Inflammatory macrophage (primary cell): Measurements from ENCODE around the gene ELF4.
A peak's percentile ranks its signal among the peaks of the same experiment; 100 is the strongest.

ENCODE experiments used
- DNase-seq, 2 donors: peaks; one replicate each; pipeline ENCODE4 v3.0.0-alpha.2; 2020 to 2022

Gene ELF4

DNA sequence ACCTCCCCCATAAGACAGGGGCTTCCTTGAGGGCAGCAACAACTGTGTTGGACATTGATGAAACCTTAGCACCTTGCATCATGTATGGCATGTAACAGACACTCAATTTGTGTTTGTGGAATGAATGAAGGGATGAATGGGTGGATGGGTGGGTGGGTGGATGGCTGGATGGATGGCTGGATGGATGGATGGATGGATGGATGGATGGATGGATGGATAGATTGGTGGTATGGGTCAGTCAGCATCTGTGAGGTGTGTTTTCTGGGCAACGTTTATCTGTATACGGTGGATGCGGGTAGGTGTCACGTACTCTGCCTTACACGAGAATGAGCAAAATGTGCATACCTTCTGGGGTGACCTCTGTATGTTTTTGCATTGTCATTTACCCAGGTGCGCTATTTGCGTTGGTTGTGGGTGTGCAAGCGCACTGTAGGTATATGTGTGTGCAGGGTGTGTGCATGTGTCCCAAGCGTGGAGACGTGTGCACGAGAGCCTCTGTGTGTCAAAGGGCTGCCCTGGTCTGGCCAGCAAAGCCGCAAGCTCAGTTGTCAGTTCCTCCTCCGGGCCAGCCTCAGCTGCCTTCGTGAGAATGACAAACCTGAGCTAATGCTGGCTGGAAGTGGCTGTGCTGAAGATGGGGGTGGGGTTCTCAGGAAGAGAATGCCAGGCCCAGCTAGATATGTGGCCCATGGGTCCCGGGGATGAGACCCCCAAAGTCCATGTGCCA lies 26.5 kb downstream of the ELF4 start:
- peak; percentile 60 to 75 for DNase-seq

DNA sequence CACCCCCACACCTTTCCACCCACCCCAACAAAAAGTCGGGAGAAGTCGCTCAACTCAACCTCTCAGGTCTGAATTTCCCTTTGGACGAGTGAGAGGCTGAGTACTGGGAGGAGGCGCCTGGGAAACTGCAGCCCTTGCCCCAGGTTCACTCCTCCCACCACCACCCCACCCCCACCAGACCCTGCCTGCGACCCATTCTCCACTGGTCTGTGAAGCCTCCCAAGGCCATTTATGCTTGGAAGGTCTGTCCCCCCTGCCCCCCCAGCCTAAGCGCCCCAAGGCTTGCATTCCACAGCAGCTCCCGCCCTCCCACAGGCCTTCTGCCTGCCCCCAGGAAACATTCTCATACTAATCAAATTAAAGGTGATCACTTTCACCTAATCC lies 27.2 kb downstream of the ELF4 start:
- no peak for DNase-seq

GRCh38 chrX:130082244-130083106 lies 27.8 kb downstream of the ELF4 start:
- DNase-seq: peak; percentile 74 to 80

GRCh38 chrX:130081421-130082045 lies 28.8 kb downstream of the ELF4 start:
- DNase-seq: no peak

DNA sequence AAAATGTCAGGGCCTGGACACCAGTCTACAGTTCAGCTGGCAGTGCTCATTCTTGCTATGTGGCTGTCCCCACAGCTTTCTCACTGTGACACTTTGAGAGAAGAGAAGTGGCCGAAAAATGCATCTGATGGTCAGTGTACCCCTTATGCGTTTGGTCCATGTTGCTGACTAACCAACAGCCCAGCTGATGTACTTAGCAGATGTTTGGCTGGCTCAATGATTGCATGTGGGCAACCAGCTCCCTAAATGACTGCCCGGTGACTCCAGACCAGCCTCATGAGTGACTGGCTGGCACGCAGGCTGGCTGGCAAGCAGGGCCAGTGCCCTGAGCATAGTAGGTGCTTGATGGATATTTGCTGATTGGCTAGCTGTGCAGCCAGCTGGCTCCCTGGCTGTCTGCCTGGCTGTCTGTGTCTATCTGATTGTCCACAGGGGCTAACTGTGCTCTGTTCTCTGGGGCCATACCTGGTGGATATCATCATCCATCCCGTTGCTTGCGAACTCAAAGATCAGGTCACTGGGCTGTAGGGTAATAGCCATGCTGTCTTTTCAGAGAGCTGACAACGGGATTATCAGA lies 29.4 kb downstream of the ELF4 start:
- no peak for DNase-seq

GRCh38 chrX:130079824-130080406 lies 30.4 kb downstream of the ELF4 start:
- peak; percentile 53 to 60 for DNase-seq

GRCh38 chrX:130075777-130076176 lies 34.5 kb downstream of the ELF4 start:
- DNase-seq: no peak

GRCh38 chrX:130072345-130072740 lies 38.0 kb downstream of the ELF4 start:
- DNase-seq: no peak

GRCh38 chrX:130071611-130072344 lies 38.5 kb downstream of the ELF4 start:
- DNase-seq: no peak

DNA sequence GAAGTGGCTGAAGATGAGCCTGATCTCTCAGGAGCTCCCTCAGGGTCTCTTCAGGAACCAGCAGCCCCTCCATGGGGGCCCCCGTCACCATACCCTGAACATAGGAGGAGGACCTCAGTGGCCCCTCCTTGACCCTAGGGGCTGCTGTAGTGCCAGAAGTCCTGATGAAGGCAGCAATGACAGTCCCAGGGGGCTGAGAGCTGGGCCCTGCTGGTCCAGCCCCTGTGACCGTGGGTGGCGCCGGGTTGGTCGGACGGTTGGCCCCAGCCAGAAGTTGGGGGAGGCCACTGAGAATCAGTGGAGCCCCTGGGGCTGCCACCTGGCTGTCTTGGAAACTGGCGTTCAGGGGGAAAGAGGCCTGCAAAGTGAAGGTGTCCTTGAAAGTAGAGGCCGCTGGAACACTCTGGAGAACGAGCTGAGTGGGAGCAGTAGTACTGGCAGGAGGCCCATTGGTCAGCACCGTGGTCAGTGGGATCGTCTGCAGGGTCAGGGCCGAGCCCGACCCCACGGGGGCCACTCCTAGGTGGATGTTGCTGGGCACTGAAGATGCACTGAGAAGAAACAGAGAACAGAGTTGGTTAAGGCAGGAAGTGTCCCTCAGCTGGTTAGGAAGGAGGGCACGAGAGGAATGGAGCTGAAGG lies 43.2 kb downstream of the ELF4 start:
- DNase-seq: no peak

DNA sequence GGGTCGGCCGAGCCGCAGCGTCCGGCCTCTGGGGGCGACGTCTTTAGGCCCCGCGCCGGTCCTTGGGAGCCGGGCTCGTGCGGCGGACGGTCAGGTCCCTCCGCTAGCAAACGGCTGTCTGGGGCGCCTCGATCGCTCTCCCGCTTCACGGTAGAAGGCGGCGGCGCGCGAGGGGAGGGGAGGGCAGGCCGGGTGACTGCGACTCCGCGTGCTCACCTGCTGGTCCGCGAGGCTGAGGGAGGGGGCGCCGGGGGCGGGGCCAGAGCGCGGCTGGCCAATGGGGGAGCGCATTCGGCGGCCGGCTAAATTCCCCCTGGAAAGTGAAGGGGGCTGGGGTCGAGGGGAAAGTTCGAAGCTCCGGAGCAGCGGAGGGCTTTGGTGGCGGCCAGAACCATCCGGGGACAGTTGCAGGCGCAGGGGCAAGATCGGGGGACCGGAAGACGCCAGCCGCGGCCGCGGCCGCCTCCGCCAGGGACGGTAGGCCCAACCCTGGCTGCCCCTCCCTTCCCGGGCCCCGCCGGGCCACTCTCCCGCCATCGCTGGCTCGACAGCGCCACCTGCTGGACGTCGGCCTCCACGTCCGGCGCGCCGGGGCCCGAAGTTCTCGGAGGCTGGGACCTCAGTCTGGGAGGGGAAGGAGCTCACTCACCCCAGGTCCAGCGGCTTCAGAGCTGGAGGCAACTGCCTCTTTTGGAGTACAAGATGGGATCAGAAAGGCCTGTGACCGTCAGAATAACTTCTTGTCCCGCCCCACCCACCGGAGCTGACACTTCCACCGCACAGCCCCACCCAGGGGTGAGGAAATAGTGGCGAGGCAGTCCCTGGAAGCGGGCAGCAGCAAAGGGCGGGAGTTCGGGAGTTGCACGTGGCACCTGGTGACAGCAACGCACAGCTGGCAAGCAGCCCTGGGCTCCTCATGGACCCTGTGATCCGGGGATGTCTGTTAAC lies 49.9 kb downstream of the ELF4 start:
- DNase-seq: peak; percentile 74 to 75

GRCh38 chrX:130058652-130059051 lies 51.6 kb downstream of the ELF4 start:
- no peak for DNase-seq

DNA sequence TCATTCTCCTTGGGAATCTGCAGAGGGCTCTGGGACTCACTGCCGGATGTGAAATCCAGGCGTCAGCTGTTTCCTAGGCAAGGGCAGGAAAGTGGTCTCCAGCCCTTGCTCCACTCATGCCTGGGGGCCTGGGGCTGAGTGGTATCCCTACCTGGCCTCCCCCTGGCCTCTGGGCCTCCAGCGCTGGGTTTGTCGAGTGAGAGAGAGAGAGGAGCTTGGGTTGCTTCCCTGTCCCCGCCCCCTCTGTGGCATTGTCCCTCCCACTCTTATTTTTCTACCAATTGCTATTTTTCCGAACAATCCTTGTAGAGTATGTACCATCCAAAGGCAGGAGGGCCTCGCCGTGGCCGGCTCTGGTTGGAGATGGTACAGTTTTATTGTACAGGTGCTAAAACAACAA lies 53.1 kb downstream of the ELF4 start:
- DNase-seq: no peak

GRCh38 chrX:130055899-130056298 lies 54.4 kb downstream of the ELF4 start:
- DNase-seq: no peak

DNA sequence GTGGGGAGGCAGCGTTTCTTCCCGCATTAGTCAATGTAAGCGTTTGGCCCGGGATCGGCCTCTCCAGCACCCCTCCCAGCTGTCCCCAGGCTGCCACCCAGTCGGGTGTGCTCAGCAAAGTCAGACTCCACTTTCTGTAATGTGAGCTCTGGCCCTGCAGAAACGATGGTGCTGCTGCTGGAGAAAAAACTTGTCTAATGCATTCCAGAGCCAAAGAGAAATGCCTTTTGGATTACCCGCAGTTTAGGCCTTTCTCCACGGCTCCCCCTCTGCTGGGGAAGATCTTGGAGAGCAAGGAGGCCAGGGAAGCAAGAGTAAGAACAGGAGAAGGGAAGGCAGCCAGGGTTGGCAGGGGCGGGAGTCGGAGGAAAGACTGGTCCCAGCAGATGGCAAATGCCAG lies 55.2 kb downstream of the ELF4 start:
- DNase-seq: no peak

DNA sequence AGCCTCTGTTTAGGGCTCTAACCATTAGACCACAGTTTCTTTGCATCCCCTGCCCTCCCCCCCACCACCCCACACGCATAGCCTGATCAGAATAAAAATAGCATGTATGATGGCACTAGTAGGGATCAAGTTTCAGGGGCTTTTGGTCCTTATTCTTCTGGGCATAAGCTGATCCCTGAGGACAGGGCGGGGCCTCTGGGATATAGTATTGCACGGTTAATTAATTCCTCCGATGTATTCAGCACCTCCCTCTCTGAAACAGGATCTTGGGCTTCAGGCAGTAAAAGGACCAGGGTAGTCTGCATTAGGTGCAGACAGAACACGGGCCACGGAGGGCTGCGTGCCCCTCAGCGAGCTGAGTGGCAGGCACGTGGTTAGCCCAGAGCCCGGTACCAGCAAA lies 57.1 kb downstream of the ELF4 start:
- DNase-seq: no peak

- DNase-seq: no peak
Observed at GRCh38 chrX:130051176-130051845, 59.0 kb downstream of the ELF4 start.

DNA sequence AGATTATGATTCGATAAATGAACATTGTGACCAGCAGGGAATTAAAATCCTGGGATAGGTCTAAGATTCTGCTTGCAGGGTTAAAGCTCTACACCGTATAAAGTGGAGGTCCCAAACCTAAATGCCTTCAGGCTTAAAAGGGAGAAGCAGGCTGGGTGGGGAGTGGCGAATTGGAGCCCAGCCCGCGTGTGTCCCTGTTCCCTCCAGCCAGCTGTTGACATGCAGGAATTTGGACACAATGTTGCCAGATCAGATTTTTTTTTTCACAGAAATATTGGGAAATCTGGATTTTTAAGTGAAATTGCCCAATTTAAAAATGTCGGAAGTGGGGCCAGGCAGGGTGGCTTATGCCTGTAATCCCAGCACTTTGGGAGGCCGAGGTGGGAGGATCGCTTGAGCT lies 60.5 kb downstream of the ELF4 start:
- DNase-seq: no peak

DNA sequence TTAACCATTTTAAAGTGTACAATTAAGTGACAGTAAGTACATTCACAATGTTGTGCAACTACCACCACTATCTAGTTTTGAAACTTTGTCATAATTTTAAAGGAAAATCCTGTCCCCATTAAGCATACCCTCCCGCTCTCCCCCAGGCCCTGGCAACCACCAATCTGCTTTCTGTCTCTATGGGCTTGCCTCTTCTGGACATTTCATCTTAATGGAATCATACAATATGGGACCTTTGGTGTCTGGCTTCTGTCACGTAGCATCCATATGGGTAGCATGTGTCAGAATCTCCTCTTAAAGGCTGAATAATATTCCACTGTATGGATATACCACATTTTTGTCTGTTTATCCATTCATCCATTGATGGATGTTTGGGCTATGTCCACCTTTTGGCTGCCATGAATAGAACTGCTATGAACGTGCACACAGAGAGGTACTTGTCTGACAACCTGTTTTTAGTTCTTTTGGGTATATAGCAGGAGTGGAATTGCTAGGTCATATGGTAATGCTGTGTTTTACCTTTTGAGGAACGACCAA lies 61.5 kb downstream of the ELF4 start:
- DNase-seq: no peak

DNA sequence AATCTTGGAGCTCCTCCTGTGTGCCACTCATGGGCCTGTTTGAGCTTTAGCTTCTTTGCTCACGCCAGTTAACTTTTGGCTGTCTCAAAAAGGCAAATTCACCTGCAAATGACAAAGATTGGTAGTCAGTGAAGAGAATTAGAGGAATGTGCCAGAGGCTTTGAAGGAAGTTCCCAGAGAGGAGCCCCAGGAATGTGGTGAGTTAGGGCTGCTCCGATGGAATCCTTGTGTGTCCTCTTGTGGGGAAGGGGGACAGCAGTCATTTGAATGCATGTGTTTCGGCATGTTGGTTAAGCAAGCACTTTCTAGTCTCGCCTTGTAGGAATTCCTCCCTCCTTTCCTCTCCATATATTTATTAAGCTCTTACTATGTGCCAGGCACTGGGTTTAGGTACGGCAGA lies 62.9 kb downstream of the ELF4 start:
- DNase-seq: no peak
